ENCODE results near the gene TMEM82. TPM values are rescaled to one million over a fixed set of nuclear protein-coding genes. Genes with fewer than 3 reads are reported as not detected.
A peak's percentile ranks its signal among the peaks of the same experiment; 100 is the strongest.

TMEM82 gene
- total and polyA plus RNA-seq, 12 donors: 0.14 TPM; not detected in 11

DNA sequence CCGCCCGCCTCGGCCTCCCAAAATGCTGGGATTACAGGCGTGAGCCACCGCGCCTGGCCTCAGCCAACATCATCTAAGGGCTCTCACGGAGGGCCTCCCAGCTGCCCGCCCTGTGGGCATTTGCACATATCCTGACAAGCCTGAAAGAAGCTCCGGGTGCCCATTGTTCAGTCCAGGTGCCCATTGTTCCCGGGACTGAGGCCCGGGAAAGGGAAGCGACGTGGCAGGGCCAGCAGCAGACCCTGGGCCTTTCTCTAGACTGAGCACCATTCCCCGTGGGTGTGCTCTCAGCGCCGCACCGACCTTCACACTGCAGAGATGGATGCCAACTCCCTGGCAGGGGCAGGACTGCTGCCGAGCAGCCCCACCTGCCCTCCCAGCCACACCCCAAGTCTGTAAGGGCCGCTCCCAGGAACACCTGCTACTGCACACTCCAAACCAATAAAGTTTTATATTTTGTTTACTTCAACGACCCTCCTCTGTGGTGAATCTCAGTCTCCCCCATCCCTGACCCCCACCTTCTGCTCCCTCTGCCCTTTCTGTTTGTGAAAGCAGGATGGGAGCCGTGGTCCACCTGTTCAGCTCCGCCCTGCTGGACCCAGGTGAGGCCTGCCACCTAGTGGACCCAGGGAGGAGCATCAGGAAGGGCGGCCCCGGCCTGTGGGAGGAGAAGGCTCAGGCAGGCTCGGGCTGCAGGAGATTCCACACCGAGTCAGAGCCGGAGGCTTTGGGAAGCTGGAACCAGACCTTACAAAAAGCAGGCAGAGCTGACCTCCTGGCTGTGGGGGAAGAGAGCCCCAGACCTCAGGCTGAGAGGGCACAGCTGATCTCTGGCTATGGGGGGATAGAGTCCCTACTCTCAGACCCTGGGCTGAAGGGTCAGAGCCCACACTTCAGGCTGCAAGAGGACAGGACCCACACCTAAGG, 1.1 kb upstream of the TMEM82 start:
- Histone ChIP-seq H3K4me3 (no peak overlapping the region), H3K4me1 (replicated peaks in 1 of 2) (peaks cover 8 to 22% of the 10 kb centered on the region in 2 donors), H3K36me3 (replicated peaks in 1 of 2) (no peaks in the 10 kb centered on the region), H3K27me3 (no peaks in the 10 kb centered on the region), H3K9me3 (replicated peaks in 1 of 3) (no peaks in the 10 kb centered on the region), H3K27ac (no peak overlapping the region)
- TF ChIP-seq POLR2A (IDR thresholded peaks at IDR 0.05): no peak
- TF ChIP-seq, protein P1, sequence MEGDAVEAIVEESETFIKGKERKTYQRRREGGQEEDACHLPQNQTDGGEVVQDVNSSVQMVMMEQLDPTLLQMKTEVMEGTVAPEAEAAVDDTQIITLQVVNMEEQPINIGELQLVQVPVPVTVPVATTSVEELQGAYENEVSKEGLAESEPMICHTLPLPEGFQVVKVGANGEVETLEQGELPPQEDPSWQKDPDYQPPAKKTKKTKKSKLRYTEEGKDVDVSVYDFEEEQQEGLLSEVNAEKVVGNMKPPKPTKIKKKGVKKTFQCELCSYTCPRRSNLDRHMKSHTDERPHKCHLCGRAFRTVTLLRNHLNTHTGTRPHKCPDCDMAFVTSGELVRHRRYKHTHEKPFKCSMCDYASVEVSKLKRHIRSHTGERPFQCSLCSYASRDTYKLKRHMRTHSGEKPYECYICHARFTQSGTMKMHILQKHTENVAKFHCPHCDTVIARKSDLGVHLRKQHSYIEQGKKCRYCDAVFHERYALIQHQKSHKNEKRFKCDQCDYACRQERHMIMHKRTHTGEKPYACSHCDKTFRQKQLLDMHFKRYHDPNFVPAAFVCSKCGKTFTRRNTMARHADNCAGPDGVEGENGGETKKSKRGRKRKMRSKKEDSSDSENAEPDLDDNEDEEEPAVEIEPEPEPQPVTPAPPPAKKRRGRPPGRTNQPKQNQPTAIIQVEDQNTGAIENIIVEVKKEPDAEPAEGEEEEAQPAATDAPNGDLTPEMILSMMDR (IDR thresholded peaks at IDR 0.05): peak; percentile 79 to 92 (median 88)
- WGBS, 4 donors: 43 to 76% (median 49%) methylated on average over 11 to 27 of the region's 27 CpGs
- peak; percentile 81 to 92 (median 88) for DNase-seq
- intact Hi-C loops (cut with DNase I): loop anchor here in 1 of 2 donors (2.0 kb wide), 1 partner anchor 148 kb away; no protein-coding TSS in a partner anchor

DNA sequence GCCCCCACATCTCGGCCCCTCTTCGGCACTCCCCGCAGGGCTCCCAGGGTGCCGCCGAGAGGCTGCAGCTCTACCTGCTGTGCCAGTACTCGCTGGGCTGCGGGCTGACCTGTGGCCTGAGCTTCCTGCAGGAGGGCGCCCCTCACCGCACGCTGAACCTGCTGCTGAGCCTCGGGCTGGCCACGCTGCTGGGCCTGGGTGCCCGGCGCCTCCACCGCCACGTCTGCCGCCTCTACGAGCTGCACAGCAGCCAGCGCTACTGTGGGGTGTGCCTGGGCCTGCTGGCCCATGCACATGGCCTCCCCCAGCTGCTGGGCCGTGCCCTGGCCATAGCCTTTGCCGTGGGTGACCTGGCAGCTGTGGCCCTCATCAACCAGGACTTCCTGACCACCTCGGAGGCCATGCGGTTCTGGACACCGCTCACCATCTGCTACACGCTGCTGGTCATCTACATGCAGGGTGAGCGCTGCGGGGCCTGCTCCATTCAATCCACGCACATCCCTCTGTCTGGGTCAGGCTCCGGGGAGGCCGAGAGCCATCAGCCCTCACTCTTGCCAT, 1.9 kb downstream of the TMEM82 start:
- Histone ChIP-seq H3K4me1 (replicated peaks in 1 of 2) (peaks cover 0 to 13% of the 10 kb centered on the region in 2 donors), H3K27me3 (no peaks in the 10 kb centered on the region), H3K9me3 (replicated peaks in 1 of 3) (no peaks in the 10 kb centered on the region), H3K36me3 (replicated peaks in 1 of 2) (no peaks in the 10 kb centered on the region), H3K4me3 (no peak overlapping the region), H3K27ac (no peak overlapping the region)
- 83 to 95% (median 88%) methylated on average over 9 to 30 of the region's 30 CpGs for WGBS, 4 donors
- TF ChIP-seq, protein P1 (IDR thresholded peaks at IDR 0.05): no peak
- TF ChIP-seq POLR2A (IDR thresholded peaks at IDR 0.05): no peak
- no peak for DNase-seq
- intact Hi-C loops (cut with DNase I): no loop called here

DNA sequence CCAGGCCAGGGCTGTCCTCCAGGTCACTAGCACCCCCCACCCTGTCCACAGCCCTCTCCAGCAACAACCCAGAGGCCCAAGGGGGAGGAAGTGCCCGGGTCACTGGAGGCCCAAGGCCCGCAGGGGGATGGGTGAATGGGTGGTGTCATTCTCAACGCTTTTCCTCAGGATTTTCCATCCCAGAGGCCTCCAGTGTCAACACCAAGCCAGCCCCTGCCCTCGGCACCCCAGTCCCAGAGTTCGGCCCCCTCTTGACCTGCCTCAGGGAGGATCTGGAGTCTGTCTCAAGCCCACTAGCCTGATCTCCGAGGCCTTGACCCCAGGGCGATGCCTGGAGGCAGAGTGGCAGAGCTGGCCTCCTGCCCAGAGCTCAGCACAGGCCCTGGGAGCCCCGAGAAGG, 5.1 kb downstream of the TMEM82 start:
- intact Hi-C loops (cut with DNase I): no loop called here
- no peak overlapping the region for H3K4me3 ChIP-seq
- H3K27ac ChIP-seq: no peak overlapping the region
- peaks cover 0 to 11% of the 10 kb centered on the region in 2 donors for H3K4me1 ChIP-seq (replicated peaks in 1 of 2)
- no peaks in the 10 kb centered on the region for H3K27me3 ChIP-seq
- 40 to 51% (median 43%) methylated on average over 2 to 8 of the region's 8 CpGs for WGBS, 4 donors
- TF ChIP-seq, protein P1 (IDR thresholded peaks at IDR 0.05): no peak
- no peak for TF ChIP-seq POLR2A (IDR thresholded peaks at IDR 0.05)
- H3K9me3 ChIP-seq (replicated peaks in 1 of 3): no peaks in the 10 kb centered on the region
- DNase-seq: peak in 1 of 7 donors; percentile 17
- H3K36me3 ChIP-seq (replicated peaks in 1 of 2): no peaks in the 10 kb centered on the region

DNA sequence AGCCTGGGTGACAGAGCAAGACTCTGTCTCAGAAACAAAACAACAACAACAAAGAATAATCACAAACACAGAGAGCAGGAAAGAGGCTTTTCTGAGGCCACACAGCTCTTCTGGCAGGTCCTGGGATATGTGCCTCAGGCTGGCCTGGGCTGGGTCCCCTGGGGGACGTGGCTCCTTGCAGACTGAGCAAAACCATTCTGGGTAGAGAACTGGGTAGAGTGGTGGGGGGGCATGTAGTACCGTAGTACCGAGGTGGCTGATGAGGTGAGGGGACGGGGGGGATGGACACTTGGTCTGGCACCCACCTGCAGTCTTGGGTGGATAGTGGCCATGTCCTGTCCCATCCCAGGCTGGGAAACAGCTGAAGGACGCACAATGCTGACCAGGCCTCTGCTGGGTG, 6.0 kb downstream of the TMEM82 start:
- TF ChIP-seq POLR2A (IDR thresholded peaks at IDR 0.05): no peak
- TF ChIP-seq, protein P1 (IDR thresholded peaks at IDR 0.05): no peak
- WGBS, 4 donors: 86 to 96% (median 86%) methylated on average over 5 of the region's 5 CpGs
- Histone ChIP-seq H3K27ac (peak overlapping the region in 2 of 5 donors; percentile 52 to 72), H3K4me3 (no peak overlapping the region), H3K36me3 (replicated peaks in 1 of 2) (no peaks in the 10 kb centered on the region), H3K27me3 (no peaks in the 10 kb centered on the region), H3K9me3 (replicated peaks in 1 of 3) (no peaks in the 10 kb centered on the region), H3K4me1 (replicated peaks in 1 of 2) (peaks cover 0 to 11% of the 10 kb centered on the region in 2 donors)
- DNase-seq: no peak
- intact Hi-C loops (cut with DNase I): no loop called here
